Measurements from ENCODE around the gene TBXAS1. TPM values are rescaled to one million over a fixed set of nuclear protein-coding genes. Genes with fewer than 3 reads are reported as not detected.

TBXAS1 gene
- total RNA-seq, 1 donor from 2014 or later, result 3.8 TPM

DNA sequence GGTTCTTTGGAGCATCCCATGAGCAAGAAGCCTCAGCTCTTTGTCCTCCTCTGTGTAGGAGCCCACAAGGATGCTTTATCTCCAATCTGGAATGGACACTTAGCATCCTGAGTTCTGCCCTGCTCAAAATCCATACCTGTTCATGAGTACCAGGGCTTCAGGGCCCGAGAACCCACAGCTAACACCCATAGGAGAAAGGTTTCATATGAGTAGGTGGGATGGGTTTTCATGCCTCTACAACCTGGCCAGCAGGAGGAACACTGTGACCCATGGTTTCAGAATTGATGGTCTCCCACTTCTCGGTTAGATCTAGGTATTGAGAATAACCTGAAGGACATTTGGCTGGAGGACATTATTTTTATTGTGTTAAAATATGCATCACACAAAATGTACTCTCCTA lies 57.8 kb downstream of the TBXAS1 start:
- Histone ChIP-seq H3K36me3 (no peaks in the 10 kb centered on the region), H3K9me3 (no peaks in the 10 kb centered on the region), H3K4me3 (no peak overlapping the region), H3K27ac (no peak overlapping the region), H3K27me3 (no peaks in the 10 kb centered on the region), H3K4me1 (no peaks in the 10 kb centered on the region)
- intact Hi-C loops (cut with DNase I), result no loop called here
- TF ChIP-seq, protein P1, sequence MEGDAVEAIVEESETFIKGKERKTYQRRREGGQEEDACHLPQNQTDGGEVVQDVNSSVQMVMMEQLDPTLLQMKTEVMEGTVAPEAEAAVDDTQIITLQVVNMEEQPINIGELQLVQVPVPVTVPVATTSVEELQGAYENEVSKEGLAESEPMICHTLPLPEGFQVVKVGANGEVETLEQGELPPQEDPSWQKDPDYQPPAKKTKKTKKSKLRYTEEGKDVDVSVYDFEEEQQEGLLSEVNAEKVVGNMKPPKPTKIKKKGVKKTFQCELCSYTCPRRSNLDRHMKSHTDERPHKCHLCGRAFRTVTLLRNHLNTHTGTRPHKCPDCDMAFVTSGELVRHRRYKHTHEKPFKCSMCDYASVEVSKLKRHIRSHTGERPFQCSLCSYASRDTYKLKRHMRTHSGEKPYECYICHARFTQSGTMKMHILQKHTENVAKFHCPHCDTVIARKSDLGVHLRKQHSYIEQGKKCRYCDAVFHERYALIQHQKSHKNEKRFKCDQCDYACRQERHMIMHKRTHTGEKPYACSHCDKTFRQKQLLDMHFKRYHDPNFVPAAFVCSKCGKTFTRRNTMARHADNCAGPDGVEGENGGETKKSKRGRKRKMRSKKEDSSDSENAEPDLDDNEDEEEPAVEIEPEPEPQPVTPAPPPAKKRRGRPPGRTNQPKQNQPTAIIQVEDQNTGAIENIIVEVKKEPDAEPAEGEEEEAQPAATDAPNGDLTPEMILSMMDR (IDR thresholded peaks at IDR 0.05), result no peak
- no peak for DNase-seq (ENCODE audit: low spot score in 2 of 2)

DNA sequence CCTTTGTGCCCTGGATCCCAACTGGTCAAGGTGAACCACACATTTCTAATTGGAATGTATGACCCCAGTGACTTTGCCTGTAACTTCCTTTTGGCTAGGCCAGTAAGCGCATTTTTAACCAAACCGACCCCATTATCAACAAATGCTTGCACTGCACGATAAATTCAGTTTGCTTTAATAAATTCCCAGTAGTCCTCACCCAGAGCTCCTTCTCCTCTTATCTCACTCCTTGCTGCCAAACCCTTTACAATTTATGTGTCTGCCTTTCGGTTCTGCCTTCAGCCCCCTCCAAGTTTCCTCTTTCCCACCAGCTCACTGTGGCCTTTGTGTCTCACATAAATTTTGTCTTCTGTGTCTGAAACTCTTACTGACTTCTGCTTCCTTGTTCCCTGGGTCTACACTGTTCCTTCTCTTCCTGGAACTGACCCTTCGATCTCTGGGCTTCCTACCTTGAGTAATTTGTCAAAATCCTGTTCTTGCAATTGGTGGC lies 59.0 kb downstream of the TBXAS1 start:
- Histone ChIP-seq H3K4me1 (no peaks in the 10 kb centered on the region), H3K36me3 (no peaks in the 10 kb centered on the region), H3K9me3 (no peaks in the 10 kb centered on the region), H3K27me3 (no peaks in the 10 kb centered on the region), H3K4me3 (no peak overlapping the region), H3K27ac (no peak overlapping the region)
- no peak for DNase-seq (ENCODE audit: low spot score in 2 of 2)
- TF ChIP-seq, protein P1 (IDR thresholded peaks at IDR 0.05), result no peak
- intact Hi-C loops (cut with DNase I), result no loop called here

DNA sequence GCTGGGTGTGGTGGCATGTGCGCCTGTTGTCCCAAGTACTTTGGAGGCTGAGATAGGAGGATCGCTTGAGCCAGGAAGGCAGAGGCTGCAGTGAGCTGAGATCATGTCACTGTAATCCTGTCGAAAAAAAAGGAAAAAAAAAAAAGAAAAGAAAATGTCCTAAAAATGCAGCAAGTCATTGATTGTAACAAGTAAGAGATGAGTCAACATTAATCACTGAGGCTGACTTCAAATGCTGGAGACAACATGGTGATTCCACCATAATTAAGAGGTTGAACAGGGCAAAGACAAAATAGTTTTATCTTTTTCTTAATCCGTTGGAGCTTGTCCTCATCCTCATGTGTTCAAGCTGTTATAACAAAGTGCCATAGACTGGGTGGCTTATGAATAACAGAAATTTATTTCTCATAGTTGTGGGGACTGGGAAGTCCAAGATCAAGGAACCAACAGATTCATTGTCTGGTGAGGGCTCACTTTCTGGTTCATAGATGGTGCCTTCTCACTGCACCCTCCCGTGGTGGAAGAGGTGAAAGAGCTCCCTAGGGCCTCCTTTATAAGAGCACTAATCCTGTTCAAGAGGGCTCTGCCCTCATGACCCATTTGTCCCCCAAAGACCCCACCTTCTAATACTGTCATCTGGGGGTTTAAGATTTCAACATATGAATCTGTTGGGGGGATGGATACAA lies 60.3 kb downstream of the TBXAS1 start:
- intact Hi-C loops (cut with DNase I), result no loop called here
- no peaks in the 10 kb centered on the region for H3K27me3 ChIP-seq
- H3K27ac ChIP-seq, result no peak overlapping the region
- H3K9me3 ChIP-seq, result no peaks in the 10 kb centered on the region
- H3K4me3 ChIP-seq, result no peak overlapping the region
- TF ChIP-seq, protein P1 (IDR thresholded peaks at IDR 0.05), result no peak
- H3K36me3 ChIP-seq, result no peaks in the 10 kb centered on the region
- DNase-seq (ENCODE audit: low spot score in 2 of 2), result no peak
- H3K4me1 ChIP-seq, result no peaks in the 10 kb centered on the region

DNA sequence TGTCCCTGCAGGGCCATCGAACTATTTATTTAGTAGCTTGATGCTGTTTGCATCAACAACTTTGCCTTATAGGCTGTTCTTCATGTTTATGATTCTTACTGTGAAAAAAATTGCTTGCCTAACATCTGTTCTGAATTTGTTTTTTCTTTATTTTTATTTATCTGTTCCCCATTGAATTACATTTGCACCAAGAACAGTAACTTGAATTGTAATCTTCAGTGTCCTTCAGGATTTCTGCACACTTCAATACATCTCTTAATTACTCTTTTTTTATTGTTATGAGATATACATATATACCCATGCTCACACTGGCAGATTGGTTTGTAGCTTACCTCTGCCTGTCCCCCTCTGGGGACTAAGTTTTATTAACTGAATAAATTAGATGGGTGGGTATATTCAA lies 64.4 kb downstream of the TBXAS1 start:
- no peaks in the 10 kb centered on the region for H3K4me1 ChIP-seq
- no peaks in the 10 kb centered on the region for H3K27me3 ChIP-seq
- TF ChIP-seq, protein P1 (IDR thresholded peaks at IDR 0.05), result no peak
- no peak overlapping the region for H3K4me3 ChIP-seq
- H3K9me3 ChIP-seq, result no peaks in the 10 kb centered on the region
- H3K27ac ChIP-seq, result no peak overlapping the region
- no peak for DNase-seq (ENCODE audit: low spot score in 2 of 2)
- intact Hi-C loops (cut with DNase I), result no loop called here
- no peaks in the 10 kb centered on the region for H3K36me3 ChIP-seq

DNA sequence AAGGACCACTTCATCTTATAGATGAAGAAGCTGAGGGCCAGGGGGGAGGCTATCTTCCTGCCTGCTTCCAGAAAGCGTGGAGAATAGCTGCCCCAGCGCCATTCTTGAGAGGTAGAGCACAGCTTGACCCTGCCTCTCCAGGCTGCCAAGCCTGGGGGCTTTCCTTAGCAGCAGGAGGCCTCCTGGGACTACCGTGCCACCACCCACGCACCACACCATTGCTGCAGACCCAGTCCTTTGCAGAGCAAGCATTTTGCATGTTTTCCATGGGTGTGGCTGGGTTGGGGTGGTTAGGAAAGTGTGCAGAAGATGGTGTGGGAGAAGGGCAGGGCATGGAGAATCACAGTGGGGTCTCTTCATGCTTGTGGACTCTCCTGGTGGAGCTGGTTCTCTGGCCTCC lies 64.9 kb downstream of the TBXAS1 start:
- TF ChIP-seq, protein P1 (IDR thresholded peaks at IDR 0.05), result no peak
- no peak overlapping the region for H3K4me3 ChIP-seq

More for the DNA sequence above, 64.9 kb downstream of the TBXAS1 start:
- H3K4me1 ChIP-seq, result no peaks in the 10 kb centered on the region
- no peaks in the 10 kb centered on the region for H3K9me3 ChIP-seq
- H3K27me3 ChIP-seq, result no peaks in the 10 kb centered on the region
- no peak for DNase-seq (ENCODE audit: low spot score in 2 of 2)
- intact Hi-C loops (cut with DNase I), result no loop called here
- no peak overlapping the region for H3K27ac ChIP-seq
- no peaks in the 10 kb centered on the region for H3K36me3 ChIP-seq
